A673 (cell line): ENCODE data around the gene NDUFA5. TPM values are rescaled to one million over a fixed set of nuclear protein-coding genes. Genes with fewer than 3 reads are reported as not detected.

Experiments used
- BruUV-seq: library from RNA; stranded (reverse); fragments of 400-500 nt; replicated peaks from 2 replicates; lab custom pipeline; 2021; lab: Mats Ljungman, UMichigan
- CTCF ChIA-PET: fragments of 300-600 bp; sonication (Branson Sonifier 250); formaldehyde crosslinking; loops from one replicate; lab custom pipeline; 2022; ENCODE audit warnings: antibody characterized with exemption; lab: Charles Lee
- POLR2A ChIA-PET: fragments of 300-600 bp; sonication (Branson Sonifier 250); formaldehyde crosslinking; loops from one replicate; lab custom pipeline; 2022; ENCODE audit warnings: antibody characterized with exemption; ENCODE audit not compliant: low non-redundant PET; lab: Charles Lee
- DNase-seq: peaks from one replicate; pipeline ENCODE4 v3.0.0-alpha.2; 2015; ENCODE audit warnings: low spot score
- H3K27ac ChIP-seq: fragments of 200-600 bp; sonication (generic); 2 replicates; pipeline ENCODE4 v1.5.1; 2016; ENCODE audit warnings: mixed run types, low read depth, mild to moderate bottlenecking, mixed read lengths, antibody characterized with exemption, low read length; ENCODE audit not compliant: poor library complexity, severe bottlenecking
- H3K27me3 ChIP-seq: fragments of 200-600 bp; sonication (generic); replicated peaks from 2 replicates; pipeline ENCODE4 v1.6.1; 2017; ENCODE audit warnings: mixed run types, low read depth, mild to moderate bottlenecking, mixed read lengths, antibody characterized with exemption, low read length; ENCODE audit not compliant: insufficient read depth, poor library complexity
- H3K36me3 ChIP-seq: fragments of 200-600 bp; sonication (generic); 2 replicates; pipeline ENCODE4 v1.6.1; 2016; ENCODE audit warnings: mixed run types, mild to moderate bottlenecking, mixed read lengths, antibody characterized with exemption, low read length; ENCODE audit not compliant: insufficient read depth, poor library complexity, severe bottlenecking
- H3K4me1 ChIP-seq: fragments of 200-600 bp; sonication (generic); 2 replicates; pipeline ENCODE4 v1.6.1; 2017; ENCODE audit warnings: mixed run types, mild to moderate bottlenecking, mixed read lengths, antibody characterized with exemption, low read length; ENCODE audit not compliant: insufficient read depth, poor library complexity, severe bottlenecking
- H3K4me3 ChIP-seq: fragments of 200-600 bp; sonication (generic); 2 replicates; pipeline ENCODE4 v1.5.1; 2016; ENCODE audit warnings: low read depth, mixed run types, mild to moderate bottlenecking, mixed read lengths, low read length; ENCODE audit not compliant: poor library complexity, severe bottlenecking
- H3K9me3 ChIP-seq: fragments of 200-600 bp; sonication (generic); 2 replicates; pipeline ENCODE4 v1.6.1; 2016; ENCODE audit warnings: mixed run types, low read depth, mild to moderate bottlenecking, mixed read lengths, antibody characterized with exemption, low read length; ENCODE audit not compliant: poor library complexity, severe bottlenecking
- EZH2 ChIP-seq: fragments of 200-600 bp; sonication (generic); IDR thresholded peaks from 2 replicates; pipeline ENCODE4 v1.6.1; 2017; ENCODE audit warnings: borderline replicate concordance, low read depth, mild to moderate bottlenecking, mixed read lengths, antibody characterized with exemption, low read length; ENCODE audit not compliant: poor library complexity, severe bottlenecking
- intact Hi-C: fragments of 100-400 bp; cut with micrococcal nuclease; formaldehyde crosslinking; loops from one replicate; pipeline ENCODE4 v1.10.0; 2022; ENCODE audit not compliant: unreplicated experiment
- total RNA-seq: library from RNA; stranded (reverse); gene quantifications from 2 replicates; pipeline ENCODE4 v1.2.3, GENCODE V29; 2021
- TF ChIP-seq, protein P1 (sequence below): fragments of 300-800, 200-600 bp; sonication (generic); conservative IDR thresholded peaks from 2 replicates; pipeline ENCODE4 v1.5.1; 2017; ENCODE audit warnings: low read depth, mild to moderate bottlenecking, antibody characterized with exemption, low read length, moderate library complexity, mixed read lengths

NDUFA5 gene
- total RNA-seq, 1 experiment from 2014 or later: 114 TPM

DNA sequence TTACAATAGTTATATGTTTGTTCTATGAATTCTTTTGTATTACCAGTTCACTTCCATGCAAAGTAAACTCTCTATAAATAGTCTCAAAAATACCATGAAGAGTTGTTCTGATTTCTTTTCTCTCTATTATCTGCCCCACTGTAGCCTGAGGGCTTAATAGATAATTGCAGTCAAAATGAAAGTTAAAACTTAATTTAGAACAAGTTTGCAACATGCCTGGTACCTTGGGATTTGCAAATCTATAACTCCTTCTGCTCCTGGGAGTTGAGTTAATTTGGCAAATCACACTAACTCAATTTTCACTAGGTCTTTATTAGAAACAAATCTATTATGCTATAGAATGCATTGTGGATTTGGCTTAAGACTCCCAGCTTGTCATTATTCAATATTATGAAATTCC is 21.8 kb upstream of the NDUFA5 start:
- TF ChIP-seq, protein P1, sequence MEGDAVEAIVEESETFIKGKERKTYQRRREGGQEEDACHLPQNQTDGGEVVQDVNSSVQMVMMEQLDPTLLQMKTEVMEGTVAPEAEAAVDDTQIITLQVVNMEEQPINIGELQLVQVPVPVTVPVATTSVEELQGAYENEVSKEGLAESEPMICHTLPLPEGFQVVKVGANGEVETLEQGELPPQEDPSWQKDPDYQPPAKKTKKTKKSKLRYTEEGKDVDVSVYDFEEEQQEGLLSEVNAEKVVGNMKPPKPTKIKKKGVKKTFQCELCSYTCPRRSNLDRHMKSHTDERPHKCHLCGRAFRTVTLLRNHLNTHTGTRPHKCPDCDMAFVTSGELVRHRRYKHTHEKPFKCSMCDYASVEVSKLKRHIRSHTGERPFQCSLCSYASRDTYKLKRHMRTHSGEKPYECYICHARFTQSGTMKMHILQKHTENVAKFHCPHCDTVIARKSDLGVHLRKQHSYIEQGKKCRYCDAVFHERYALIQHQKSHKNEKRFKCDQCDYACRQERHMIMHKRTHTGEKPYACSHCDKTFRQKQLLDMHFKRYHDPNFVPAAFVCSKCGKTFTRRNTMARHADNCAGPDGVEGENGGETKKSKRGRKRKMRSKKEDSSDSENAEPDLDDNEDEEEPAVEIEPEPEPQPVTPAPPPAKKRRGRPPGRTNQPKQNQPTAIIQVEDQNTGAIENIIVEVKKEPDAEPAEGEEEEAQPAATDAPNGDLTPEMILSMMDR: no peak
- no peak for TF ChIP-seq EZH2
- BruUV-seq: no TSS peak
- H3K4me1 ChIP-seq: no peaks in the 10 kb centered on the region
- H3K27me3 ChIP-seq: no peaks in the 10 kb centered on the region
- no peak for DNase-seq
- POLR2A ChIA-PET: no interaction called here
- no peaks in the 10 kb centered on the region for H3K36me3 ChIP-seq
- CTCF ChIA-PET: no interaction called here
- no peaks in the 10 kb centered on the region for H3K9me3 ChIP-seq
- no peak overlapping the region for H3K4me3 ChIP-seq
- intact Hi-C loops: no loop called here
- H3K27ac ChIP-seq: no peak overlapping the region

DNA sequence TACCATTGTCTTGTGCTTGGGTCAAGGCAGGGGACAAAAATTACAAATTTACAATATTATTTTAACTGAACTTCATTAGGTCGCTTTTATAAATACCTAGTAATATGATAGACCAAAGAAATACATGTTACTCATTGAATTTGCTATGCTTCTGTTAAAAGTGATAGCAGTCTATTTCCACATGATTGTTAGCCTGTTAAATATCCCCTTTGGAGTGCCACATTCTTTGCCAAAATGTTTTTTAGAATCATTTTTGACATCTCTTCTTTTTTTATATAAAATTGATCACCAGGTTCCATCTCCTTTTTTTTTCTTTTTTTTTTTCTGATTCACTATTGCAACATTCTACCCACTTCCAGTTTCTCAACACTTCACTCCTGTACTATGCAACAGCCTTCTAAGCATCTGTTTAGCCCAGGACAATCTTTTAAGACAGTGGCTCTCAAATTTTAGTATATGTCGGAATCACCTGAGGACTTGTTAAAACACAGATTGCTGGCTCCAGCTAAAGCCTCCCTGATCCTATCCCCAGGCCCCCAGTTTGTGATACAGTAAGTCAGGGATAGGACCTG is 16.4 kb upstream of the NDUFA5 start:
- TF ChIP-seq, protein P1: no peak
- TF ChIP-seq EZH2: no peak
- intact Hi-C loops: no loop called here
- ChIA-PET POLR2A (no interaction called here), CTCF (no interaction called here)
- Histone ChIP-seq H3K9me3 (no peaks in the 10 kb centered on the region), H3K27ac (no peak overlapping the region), H3K27me3 (no peaks in the 10 kb centered on the region), H3K4me1 (no peaks in the 10 kb centered on the region), H3K4me3 (no peak overlapping the region), H3K36me3 (no peaks in the 10 kb centered on the region)
- DNase-seq: no peak
- BruUV-seq: no TSS peak

DNA sequence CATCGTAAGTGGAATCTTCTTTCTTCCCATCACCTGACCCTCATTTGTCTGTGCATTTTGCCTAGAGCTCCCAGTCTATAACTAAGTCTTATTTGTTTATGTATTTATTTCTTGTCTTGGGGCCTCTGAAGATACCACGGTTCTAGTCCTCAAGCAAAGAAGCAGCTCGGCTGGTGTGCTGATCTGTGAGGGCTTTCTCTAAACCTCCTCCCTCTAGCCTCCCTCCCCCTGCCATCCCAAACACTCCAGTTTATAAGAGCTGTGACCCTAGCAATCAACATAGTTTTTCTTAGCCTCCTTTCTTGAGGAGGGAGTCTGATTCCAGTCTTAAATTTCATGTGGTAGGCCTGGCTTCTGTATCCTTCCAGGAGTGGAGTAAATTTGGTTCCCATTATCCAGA is 15.7 kb upstream of the NDUFA5 start:
- TF ChIP-seq EZH2: no peak
- TF ChIP-seq, protein P1: no peak
- Histone ChIP-seq H3K9me3 (no peaks in the 10 kb centered on the region), H3K4me1 (no peaks in the 10 kb centered on the region), H3K4me3 (no peak overlapping the region), H3K36me3 (no peaks in the 10 kb centered on the region), H3K27me3 (no peaks in the 10 kb centered on the region), H3K27ac (no peak overlapping the region)
- ChIA-PET POLR2A (no interaction called here), CTCF (no interaction called here)
- no TSS peak for BruUV-seq
- intact Hi-C loops: no loop called here
- no peak for DNase-seq
